Heart right ventricle (tissue), 16 donors: ENCODE measurements around the gene SOD2. TPM values are rescaled to one million over a fixed set of nuclear protein-coding genes. Genes with fewer than 3 reads are reported as not detected.
"Not testable (repeated sequence)": the region's sequence is repeated elsewhere in the genome, so short reads cannot be mapped to it uniquely, and the experiment has no call there.

Experiments
- ATAC-seq, 8 donors: fragments of 200-7000 bp; cut with Tn5 transposase; one replicate each; pipeline ENCODE4 v1.9.1; 2020; ENCODE audit warnings: mild to moderate bottlenecking in 8 of 8, moderate library complexity in 8 of 8, moderate number of reproducible peaks in 1 of 8
- DNase-seq, 2 donors: peaks; one replicate each; pipeline ENCODE4 v3.0.0-alpha.2; 2020
- H3K27ac ChIP-seq, 10 donors: fragments of 200-600 bp; sonication (generic) in 2 of 10; one replicate each; pipeline versions ENCODE4 v1.5.0 to v1.8.0; 2020 to 2022; ENCODE audit warnings: mild to moderate bottlenecking in 3 of 10
- H3K27me3 ChIP-seq, 7 donors: fragments of 200-600 bp; one replicate each; pipeline ENCODE4 v1.8.0; 2021 to 2022; ENCODE audit warnings: mild to moderate bottlenecking in 2 of 7
- H3K36me3 ChIP-seq, 9 donors: fragments of 200-600 bp; sonication (generic) in 1 of 9; one replicate each; pipeline versions ENCODE4 v1.5.0 to v1.8.0; 2020 to 2022; ENCODE audit warnings: mild to moderate bottlenecking in 2 of 9
- H3K4me1 ChIP-seq, 9 donors: fragments of 200-600 bp; sonication (generic) in 1 of 9; one replicate each; pipeline versions ENCODE4 v1.5.0 to v1.8.0; 2020 to 2022; ENCODE audit warnings: mild to moderate bottlenecking in 4 of 9
- H3K4me3 ChIP-seq, 10 donors: fragments of 200-600 bp; sonication (generic) in 2 of 10; one replicate each; pipeline versions ENCODE4 v1.5.0 to v1.8.0; 2020 to 2022; ENCODE audit warnings: mild to moderate bottlenecking in 7 of 10, moderate library complexity in 2 of 10
- H3K9me3 ChIP-seq, 11 donors: fragments of 200-600 bp in 10 of 11; sonication (generic) in 2 of 11; one replicate each; pipeline versions ENCODE4 v1.5.0 to v1.8.0; 2013 to 2022; ENCODE audit warnings: mild to moderate bottlenecking in 2 of 11, control low read depth in 1 of 11, moderate library complexity in 1 of 11
- WGBS, 2 donors: extraction: QIAGEN DNeasy Blood & Tissue Kit; methylation state at CpG; one replicate each; pipeline ENCODE4 v1.1.7; 2013; ENCODE audit warnings: inconsistent platforms in 1 of 2; 5-methylcytosine and 5-hydroxymethylcytosine counted together
- intact Hi-C, 10 donors: fragments of 100-400 bp; cut with DNase I; formaldehyde crosslinking; loops; one replicate each; pipeline versions ENCODE4 v1.11.1 to v1.14.2; 2022
- polyA plus RNA-seq, 2 donors: library from polyadenylated mRNA; stranded (reverse); fragments of 200-250 nt; gene quantifications; one replicate each; pipeline ENCODE4 v1.2.3, GENCODE V29; 2013
- total RNA-seq, 10 donors: library from RNA; stranded (reverse); fragmentation: NEBNext Ultra II Directional in 3 of 10; extraction: Animal tissue kit (Norgen Biotek cat#: 25700) in 3 of 10; gene quantifications; one replicate each; pipeline versions ENCODE4 v1.2.1 to v1.2.4, GENCODE V29; 2021 to 2023
- TF ChIP-seq, protein P1 (sequence below), 9 donors: fragments of 200-600 bp; sonication (generic) in 2 of 9; IDR thresholded peaks; one replicate each; pipeline versions ENCODE4 v1.5.0 to v1.8.0; 2021 to 2022; ENCODE audit warnings: antibody characterized with exemption in 9 of 9, mild to moderate bottlenecking in 5 of 9, moderate library complexity in 1 of 9
- donor health status: Arrhythmogenic right ventricular cardiomyopathy.
- donor health status: ischemic (EF 13 %, LVEDD 7.1; RV severe dilation, severe dysfunction).
- donor health status: healthy with polysubstance abuse.
- donor health status: DM: no; HTN: yes; CAD: no.
- donor health status: DM: no; HTN: no; CAD: no.
- donor health status: ischemic (EF 25% LVEDD 6.9; RV normal size, moderate dysfunction).
- donor health status: ischemic (EF 25% LVEDD 5.7; RV mildly dilated, moderate dysfunction).
- donor health status: healthy.
- donor health status: DM: yes; HTN: yes; CAD: no.
- donor health status: Ischemic cardiomyopathy.
- donor health status: ischemic (EF 35%, LVEDD 5.7; RV mildly dilated, moderate dysfunction).
- donor health status: nonischemic (EF 11% LVEDD 7.7; RV severe dilation, severe dysfunction).
- donor health status: DM: yes; HTN: yes; CAD: no.
- donor health status: PGD.
- donor health status: ischemic (EF 29% LVEDD 5.4; RV normal size, mild dysfunction).
- donor health status: nonischemic (EF 23%, LVEDD 6.1; RV moderate dilation, normal function).

SOD2 gene
- total and polyA plus RNA-seq, 12 donors = 144 to 1,111 (median 826) TPM

DNA sequence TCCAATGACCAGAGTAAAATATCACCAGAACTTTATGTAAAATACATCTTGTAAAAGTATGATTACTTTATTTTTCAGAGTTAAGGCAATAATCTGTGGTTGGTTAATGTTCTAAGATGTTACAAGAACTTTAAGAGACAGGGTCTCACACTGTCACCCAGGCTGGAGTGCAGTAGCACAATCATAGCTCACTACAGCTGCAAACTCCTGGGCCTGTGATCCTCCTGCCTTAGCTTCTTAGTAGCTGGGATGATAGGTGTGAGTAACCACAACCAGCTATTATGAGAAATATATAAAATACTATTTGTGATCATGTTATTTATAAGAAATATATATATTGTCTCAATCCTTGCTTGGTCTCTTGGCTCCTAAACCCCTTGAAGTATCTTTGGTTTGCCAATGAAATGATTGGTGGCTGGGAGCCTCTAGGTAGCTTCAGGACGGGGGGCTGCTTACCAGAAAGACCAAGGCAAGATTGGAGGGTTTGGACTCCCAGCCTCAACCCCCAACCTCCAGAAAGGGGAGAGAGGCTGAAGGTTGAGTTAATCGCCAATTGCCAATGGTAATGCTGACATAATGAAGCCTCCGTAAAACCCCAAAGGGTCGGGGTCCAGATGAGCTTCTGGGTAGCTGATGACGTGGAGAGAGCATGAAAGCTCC lies 15.4 kb downstream of the SOD2 start:
- Histone ChIP-seq H3K27me3 (no peaks in the 10 kb centered on the region), H3K27ac (no peak overlapping the region), H3K36me3 (peaks cover 0 to 61% (median 27%) of the 10 kb centered on the region in 9 donors), H3K4me1 (peaks cover 0 to 37% (median 16%) of the 10 kb centered on the region in 9 donors), H3K4me3 (no peak overlapping the region), H3K9me3 (peaks cover 0 to 3% (median 0%) of the 10 kb centered on the region in 11 donors)
- ATAC-seq (peak in 2 of 8 donors; percentile 33 to 47), DNase-seq (no peak)
- TF ChIP-seq, protein P1, sequence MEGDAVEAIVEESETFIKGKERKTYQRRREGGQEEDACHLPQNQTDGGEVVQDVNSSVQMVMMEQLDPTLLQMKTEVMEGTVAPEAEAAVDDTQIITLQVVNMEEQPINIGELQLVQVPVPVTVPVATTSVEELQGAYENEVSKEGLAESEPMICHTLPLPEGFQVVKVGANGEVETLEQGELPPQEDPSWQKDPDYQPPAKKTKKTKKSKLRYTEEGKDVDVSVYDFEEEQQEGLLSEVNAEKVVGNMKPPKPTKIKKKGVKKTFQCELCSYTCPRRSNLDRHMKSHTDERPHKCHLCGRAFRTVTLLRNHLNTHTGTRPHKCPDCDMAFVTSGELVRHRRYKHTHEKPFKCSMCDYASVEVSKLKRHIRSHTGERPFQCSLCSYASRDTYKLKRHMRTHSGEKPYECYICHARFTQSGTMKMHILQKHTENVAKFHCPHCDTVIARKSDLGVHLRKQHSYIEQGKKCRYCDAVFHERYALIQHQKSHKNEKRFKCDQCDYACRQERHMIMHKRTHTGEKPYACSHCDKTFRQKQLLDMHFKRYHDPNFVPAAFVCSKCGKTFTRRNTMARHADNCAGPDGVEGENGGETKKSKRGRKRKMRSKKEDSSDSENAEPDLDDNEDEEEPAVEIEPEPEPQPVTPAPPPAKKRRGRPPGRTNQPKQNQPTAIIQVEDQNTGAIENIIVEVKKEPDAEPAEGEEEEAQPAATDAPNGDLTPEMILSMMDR (IDR thresholded peaks at IDR 0.05) = no peak
- intact Hi-C loops = no loop called here
- WGBS, 2 donors = 94 to 97% methylated on average over 5 of the region's 5 CpGs

DNA sequence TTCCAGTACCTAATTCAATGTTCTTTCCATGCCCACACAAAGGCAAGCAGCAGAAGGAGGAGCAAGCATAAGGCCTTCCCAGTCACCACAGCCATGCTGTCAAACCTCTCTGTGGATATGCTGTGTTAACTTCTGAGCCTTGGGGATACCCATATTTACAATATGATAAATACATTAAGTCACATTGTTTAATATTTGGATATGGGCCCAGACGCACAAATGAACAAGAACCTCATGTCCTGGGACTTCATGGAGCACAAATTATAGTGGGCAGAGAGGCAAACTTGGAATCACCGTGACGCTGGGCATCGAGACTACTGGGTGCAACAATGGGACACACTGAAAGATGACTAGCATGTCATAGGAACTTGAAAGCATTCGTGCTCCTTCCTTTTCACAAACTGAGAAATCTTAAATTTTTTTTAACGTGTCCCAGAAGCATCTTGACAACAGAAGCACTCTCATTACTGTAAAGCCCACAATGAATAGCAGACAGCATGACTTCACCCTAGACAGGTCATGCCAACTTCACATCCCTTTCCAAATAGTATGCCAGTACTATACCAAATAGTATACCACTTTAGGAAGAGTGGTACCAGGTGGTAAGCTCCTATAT lies 16.0 kb downstream of the SOD2 start:
- ATAC-seq = peak in 1 of 8 donors; percentile 50
- H3K4me1 ChIP-seq = peaks cover 0 to 30% (median 10%) of the 10 kb centered on the region in 9 donors
- no peak overlapping the region for H3K27ac ChIP-seq

DNA sequence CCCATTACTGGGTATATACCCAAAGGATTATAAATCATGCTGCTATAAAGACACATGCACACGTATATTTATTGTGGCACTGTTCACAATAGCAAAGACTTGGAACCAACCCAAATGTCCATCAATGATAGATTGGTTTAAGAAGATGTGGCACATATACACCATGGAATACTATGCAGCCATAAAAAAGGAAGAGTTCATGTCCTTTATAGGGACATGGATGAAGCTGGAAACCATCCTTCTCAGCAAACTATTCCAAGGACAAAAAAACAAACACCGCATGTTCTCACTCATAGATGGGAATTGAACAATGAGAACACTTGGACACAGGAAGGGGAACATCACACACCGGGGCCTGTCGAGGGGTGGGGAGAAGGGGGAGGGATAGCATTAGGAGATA lies 16.8 kb downstream of the SOD2 start:
- H3K4me1 ChIP-seq = peaks cover 0 to 23% (median 4%) of the 10 kb centered on the region in 9 donors
- WGBS, 2 donors = 88 to 94% methylated on average over 4 of the region's 4 CpGs
- ATAC-seq, H3K27ac ChIP-seq, DNase-seq, H3K4me3 ChIP-seq, H3K27me3 ChIP-seq, intact Hi-C loops, H3K9me3 ChIP-seq: not testable (repeated sequence)
- peaks cover 0 to 49% (median 20%) of the 10 kb centered on the region in 9 donors for H3K36me3 ChIP-seq

More for the DNA sequence above, 16.0 kb downstream of the SOD2 start:
- Histone ChIP-seq H3K9me3 (peaks cover 0 to 3% (median 0%) of the 10 kb centered on the region in 11 donors), H3K27me3 (no peaks in the 10 kb centered on the region), H3K4me3 (no peak overlapping the region), H3K36me3 (peaks cover 0 to 55% (median 27%) of the 10 kb centered on the region in 9 donors)
- intact Hi-C loops = no loop called here
- TF ChIP-seq, protein P1 (IDR thresholded peaks at IDR 0.05) = no peak
- WGBS, 2 donors = 82 to 84% methylated on average over 6 of the region's 6 CpGs
- no peak for DNase-seq

DNA sequence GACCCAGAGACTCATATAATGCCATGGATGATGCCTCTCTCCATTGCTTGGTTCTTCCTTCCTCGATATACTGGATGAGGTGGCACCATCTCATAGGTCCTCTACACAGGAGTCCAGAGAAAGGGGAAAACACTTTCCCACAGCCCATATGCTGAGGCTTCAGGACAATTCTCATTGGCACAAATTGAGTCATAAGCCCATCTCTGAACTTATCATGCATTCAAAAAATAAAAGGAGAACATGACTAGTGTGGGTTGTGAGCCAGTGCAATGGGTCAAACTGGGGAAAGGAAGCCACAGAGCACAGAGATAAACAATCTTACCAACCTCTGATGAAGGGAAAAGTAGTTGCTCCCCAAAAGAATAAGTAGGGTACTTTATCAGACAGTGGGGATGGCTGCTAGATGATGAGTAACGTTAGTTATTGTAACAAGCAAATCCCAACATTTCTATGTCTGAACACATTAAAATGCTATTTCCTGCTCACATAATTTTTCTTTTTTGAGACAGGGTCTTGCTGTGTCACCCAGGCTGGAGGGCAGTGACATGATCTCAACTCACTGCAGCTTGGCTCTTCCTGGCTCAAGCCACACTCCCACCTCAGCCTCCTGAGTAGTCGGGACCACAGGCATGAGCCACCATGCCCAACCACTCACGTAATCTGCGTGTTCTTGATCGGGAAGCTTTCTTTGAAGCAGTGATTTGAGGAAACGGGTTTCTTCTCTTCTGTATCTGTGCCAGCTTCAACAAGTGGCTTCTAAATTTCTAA lies 27.0 kb downstream of the SOD2 start:
- Histone ChIP-seq H3K27ac (no peak overlapping the region), H3K4me3 (no peak overlapping the region), H3K9me3 (peaks cover 0 to 17% (median 0%) of the 10 kb centered on the region in 11 donors), H3K4me1 (no peaks in the 10 kb centered on the region), H3K36me3 (peaks cover 0 to 39% (median 6%) of the 10 kb centered on the region in 9 donors), H3K27me3 (no peaks in the 10 kb centered on the region)
- intact Hi-C loops = no loop called here
- ATAC-seq = no peak
- 87 to 91% methylated on average over 7 of the region's 7 CpGs for WGBS, 2 donors
- TF ChIP-seq, protein P1 (IDR thresholded peaks at IDR 0.05) = no peak
- DNase-seq = no peak

DNA sequence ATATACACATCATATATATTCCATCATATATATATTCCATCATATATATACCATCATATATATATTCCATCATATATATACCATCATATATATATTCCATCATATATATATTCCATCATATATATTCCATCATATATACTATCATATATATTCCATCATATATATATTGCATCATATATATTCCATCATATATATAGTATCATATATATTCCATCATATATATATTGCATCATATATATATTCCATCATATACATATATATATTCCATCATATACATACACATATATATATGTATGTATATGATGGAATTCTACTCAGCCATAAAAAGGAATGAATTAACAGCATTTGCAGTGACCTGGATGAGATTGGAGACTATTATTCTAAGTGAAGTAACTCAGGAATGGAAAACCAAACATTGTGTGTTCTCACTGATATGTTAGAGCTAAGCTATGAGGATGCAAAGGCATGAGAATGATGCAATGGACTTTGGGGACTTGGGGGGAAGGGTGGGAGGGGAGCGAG lies 29.6 kb downstream of the SOD2 start:
- H3K4me1 ChIP-seq, H3K4me3 ChIP-seq, H3K9me3 ChIP-seq, DNase-seq, H3K27me3 ChIP-seq, ATAC-seq, intact Hi-C loops, H3K27ac ChIP-seq: not testable (repeated sequence)
- H3K36me3 ChIP-seq = peaks cover 0 to 17% (median 0%) of the 10 kb centered on the region in 9 donors
- 65 to 81% methylated on average over 1 of the region's 1 CpG for WGBS, 2 donors

DNA sequence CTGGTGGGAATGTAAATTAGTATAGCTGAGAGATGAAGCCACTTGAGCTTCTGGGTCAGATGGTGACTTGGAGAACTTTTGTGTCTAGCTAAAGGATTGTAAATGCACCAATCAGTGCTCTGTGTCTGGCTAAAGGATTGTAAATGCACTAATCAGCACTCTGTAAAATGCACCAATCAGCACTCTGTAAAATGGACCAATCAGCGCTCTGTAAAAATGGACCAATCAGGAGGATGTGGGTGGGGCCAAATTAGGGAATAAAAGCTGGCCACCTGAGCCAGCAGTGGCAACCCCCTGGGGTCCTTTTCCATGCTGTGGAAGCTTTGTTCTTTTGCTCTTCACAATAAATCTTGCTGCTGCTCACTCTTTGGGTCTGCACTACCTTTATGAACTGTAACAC lies 31.1 kb downstream of the SOD2 start:
- H3K27me3 ChIP-seq, ATAC-seq, DNase-seq, H3K9me3 ChIP-seq, H3K4me3 ChIP-seq, H3K27ac ChIP-seq, H3K4me1 ChIP-seq, intact Hi-C loops: not testable (repeated sequence)
- H3K36me3 ChIP-seq = peaks cover 0 to 17% (median 0%) of the 10 kb centered on the region in 9 donors
- WGBS, 2 donors = 92 to 100% methylated on average over 1 of the region's 1 CpG
